ENCODE data around the gene KIRREL1. TPM values are rescaled to one million over a fixed set of nuclear protein-coding genes. Genes with fewer than 3 reads are reported as not detected.

The KIRREL1 gene
- total RNA-seq, 4 donors from 2014 or later = 37.4 to 77.1 (median 54.6) TPM

- no peak for DNase-seq (ENCODE audit: extremely low spot score)
- H3K27ac ChIP-seq (replicated peaks in 1 of 4) = peak overlapping the region; percentile 70 to 79 (median 74)
- no peak for TF ChIP-seq POLR2AphosphoS5 (IDR thresholded peaks at IDR 0.05)
Measured at GRCh38 chr1:158149175-158149574, 155.7 kb downstream of the KIRREL1 start.

More at GRCh38 chr1:158149175-158149574, 155.7 kb downstream of the KIRREL1 start:
- Histone ChIP-seq H3K36me3 (no peaks in the 10 kb centered on the region), H3K4me3 (peak overlapping the region; percentile 41 to 55 (median 48)), H3K27me3 (no peaks in the 10 kb centered on the region), H3K4me1 (peaks cover 27 to 39% (median 35%) of the 10 kb centered on the region in 4 donors), H3K9me3 (no peaks in the 10 kb centered on the region)
- intact Hi-C loops (cut with DNase I) = no loop called here
- 47% methylated on average over 8 of the region's 8 CpGs for WGBS

Other genes starting within 250 kb of the KIRREL1 start
- under 1 TPM in 1 of 4 donors, not detected in 3; 0.50 TPM for gene FCRL2, start 216.5 kb upstream of the KIRREL1 start, total RNA-seq
- gene FCRL1, start 173.5 kb upstream of the KIRREL1 start, total RNA-seq = under 1 TPM in 1 of 4 donors, not detected in 3; 0.66 TPM
- 1 to 10 TPM in 1 of 4 donors, not detected in 3; 1.2 TPM for gene CD5L, start 151.8 kb upstream of the KIRREL1 start, total RNA-seq
- 1 to 10 TPM in 2 of 4 donors, under 1 TPM in 2; 0.26 to 2.0 (median 1.1) TPM for gene CD1D, start 187.2 kb downstream of the KIRREL1 start, total RNA-seq

Measured in esophagus muscularis mucosa (tissue), 4 donors.